Parathyroid adenoma (tissue), 2 donors: Measurements from ENCODE around the gene MRPS7.

Experiments
- H2AFZ ChIP-seq: fragments of 300-600 bp; sonication (generic); one replicate; pipeline ENCODE4 v1.7.0; 2017; ENCODE audit warnings: antibody characterized with exemption, mild to moderate bottlenecking
- H3K27ac ChIP-seq: fragments of 300-600 bp; sonication (generic); one replicate; pipeline ENCODE4 v1.7.0; 2017
- H3K27me3 ChIP-seq: fragments of 300-600 bp; sonication (generic); one replicate; pipeline ENCODE4 v1.7.0; 2017; ENCODE audit warnings: low read length; ENCODE audit not compliant: control insufficient read depth, insufficient read depth
- H3K36me3 ChIP-seq: fragments of 300-600 bp; sonication (generic); one replicate; pipeline ENCODE4 v1.7.0; 2017; ENCODE audit warnings: low read length; ENCODE audit not compliant: control insufficient read depth, insufficient read depth
- H3K4me1 ChIP-seq: fragments of 300-600 bp; sonication (generic); one replicate; pipeline ENCODE4 v1.7.0; 2017; ENCODE audit warnings: control low read depth
- H3K4me2 ChIP-seq: fragments of 300-600 bp; sonication (generic); one replicate; pipeline ENCODE4 v1.7.0; 2017; ENCODE audit warnings: low read length
- H3K4me3 ChIP-seq: fragments of 300-600 bp; sonication (generic); one replicate; pipeline ENCODE4 v1.7.0; 2017; ENCODE audit warnings: low read depth, low read length
- H3K79me2 ChIP-seq: fragments of 300-600 bp; sonication (generic); one replicate; pipeline ENCODE4 v1.7.0; 2017; ENCODE audit warnings: control low read depth
- H3K9ac ChIP-seq: fragments of 300-600 bp; sonication (generic); one replicate; pipeline ENCODE4 v1.7.0; 2017; ENCODE audit warnings: mild to moderate bottlenecking
- H3K9me3 ChIP-seq: fragments of 300-600 bp; sonication (generic); one replicate; pipeline ENCODE4 v1.7.0; 2017; ENCODE audit warnings: low read length; ENCODE audit not compliant: control insufficient read depth
- TF ChIP-seq, protein P1 (sequence below): fragments of 300-600 bp; sonication (generic); IDR thresholded peaks from one replicate; pipeline ENCODE4 v1.7.0; 2017; ENCODE audit warnings: antibody characterized with exemption, mild to moderate bottlenecking
- donor health status: primary hyperparathyroidism.

The MRPS7 gene

DNA sequence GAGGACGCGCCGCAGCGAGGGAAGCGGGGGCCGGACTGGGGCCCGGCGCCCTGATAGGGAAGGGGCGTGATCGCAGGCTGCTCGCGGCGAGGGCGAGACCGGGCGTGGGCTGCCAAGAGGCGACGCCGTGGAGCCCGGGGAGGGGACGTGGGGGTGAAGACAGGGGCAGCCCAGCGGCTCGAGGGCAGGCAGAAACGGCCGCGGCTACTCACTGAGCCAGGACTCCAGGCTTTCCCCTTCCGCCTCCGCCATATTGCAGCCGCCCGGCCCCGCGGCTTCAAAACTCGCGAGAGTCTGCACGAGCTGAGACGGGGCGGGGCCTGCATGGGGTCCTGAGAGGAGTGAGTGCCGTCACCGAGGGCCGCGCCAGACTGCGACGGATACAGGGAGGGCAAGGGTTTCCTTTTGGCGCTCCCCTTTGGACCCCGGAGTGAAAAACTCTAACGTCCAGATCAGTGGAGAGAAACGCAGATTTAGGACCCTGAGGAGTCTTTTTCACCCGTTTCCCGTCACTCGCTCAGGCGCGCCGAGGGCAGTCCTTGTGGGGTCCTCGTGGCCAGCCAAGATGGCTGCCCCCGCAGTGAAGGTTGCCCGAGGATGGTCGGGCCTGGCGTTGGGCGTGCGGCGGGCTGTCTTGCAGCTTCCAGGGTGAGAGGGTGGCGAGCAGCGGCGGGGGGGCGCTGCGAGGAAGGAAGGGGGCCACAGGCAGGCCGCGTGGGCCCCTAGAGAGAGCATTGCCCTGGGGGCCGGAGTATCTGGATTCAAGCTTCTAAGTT lies at the start of gene MRPS7, which contains the start of gene GGA3:
TSS of gene MRPS7 (plus strand) at position 544 of the 776 bp plus-strand sequence. CDS start at position 566, 22 bp downstream.
TSS of gene GGA3 (minus strand) at position 271 of the 776 bp plus-strand sequence. CDS start at position 252, 19 bp downstream.
- peak within 1 kb of the TSS; percentile 98 for H3K27ac ChIP-seq
- H3K79me2 ChIP-seq: peaks cover 51% of the 10 kb centered on the region
- peak within 1 kb of the TSS; percentile 92 for H2AFZ ChIP-seq
- H3K9ac ChIP-seq: peak within 1 kb of the TSS; percentile 92
- no peaks in the 10 kb centered on the region for H3K9me3 ChIP-seq
- peaks cover 16% of the 10 kb centered on the region for H3K4me1 ChIP-seq
- no peaks in the 10 kb centered on the region for H3K36me3 ChIP-seq
- TF ChIP-seq, protein P1, sequence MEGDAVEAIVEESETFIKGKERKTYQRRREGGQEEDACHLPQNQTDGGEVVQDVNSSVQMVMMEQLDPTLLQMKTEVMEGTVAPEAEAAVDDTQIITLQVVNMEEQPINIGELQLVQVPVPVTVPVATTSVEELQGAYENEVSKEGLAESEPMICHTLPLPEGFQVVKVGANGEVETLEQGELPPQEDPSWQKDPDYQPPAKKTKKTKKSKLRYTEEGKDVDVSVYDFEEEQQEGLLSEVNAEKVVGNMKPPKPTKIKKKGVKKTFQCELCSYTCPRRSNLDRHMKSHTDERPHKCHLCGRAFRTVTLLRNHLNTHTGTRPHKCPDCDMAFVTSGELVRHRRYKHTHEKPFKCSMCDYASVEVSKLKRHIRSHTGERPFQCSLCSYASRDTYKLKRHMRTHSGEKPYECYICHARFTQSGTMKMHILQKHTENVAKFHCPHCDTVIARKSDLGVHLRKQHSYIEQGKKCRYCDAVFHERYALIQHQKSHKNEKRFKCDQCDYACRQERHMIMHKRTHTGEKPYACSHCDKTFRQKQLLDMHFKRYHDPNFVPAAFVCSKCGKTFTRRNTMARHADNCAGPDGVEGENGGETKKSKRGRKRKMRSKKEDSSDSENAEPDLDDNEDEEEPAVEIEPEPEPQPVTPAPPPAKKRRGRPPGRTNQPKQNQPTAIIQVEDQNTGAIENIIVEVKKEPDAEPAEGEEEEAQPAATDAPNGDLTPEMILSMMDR: no peak
- H3K4me3 ChIP-seq: peak within 1 kb of the TSS; percentile 95
- H3K4me2 ChIP-seq: peak within 1 kb of the TSS; percentile 97
- H3K27me3 ChIP-seq: no peaks in the 10 kb centered on the region

DNA sequence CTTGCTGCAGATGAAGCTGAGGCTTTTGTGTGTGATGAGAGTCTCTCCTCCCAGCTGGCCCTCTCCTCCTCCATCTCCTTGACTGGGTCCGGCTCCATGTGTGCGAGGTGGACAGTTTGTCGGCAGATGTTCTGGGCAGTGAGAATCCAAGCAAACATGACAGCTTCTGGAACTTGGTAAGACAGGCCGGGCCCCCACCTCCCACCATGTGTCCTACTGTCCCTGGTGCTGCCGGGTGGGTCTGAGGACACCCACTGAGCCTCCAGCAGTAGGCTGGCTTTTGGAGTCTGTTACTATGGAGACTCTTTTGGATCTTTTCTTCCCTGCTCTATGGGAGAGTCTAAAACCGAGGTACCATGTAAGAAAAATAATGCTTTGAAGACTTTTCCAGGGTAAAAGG lies 43.5 kb upstream of the MRPS7 start:
- Histone ChIP-seq H3K9ac (no peak overlapping the region), H3K4me2 (no peak overlapping the region), H2AFZ (no peak overlapping the region), H3K27me3 (no peaks in the 10 kb centered on the region), H3K79me2 (peaks cover 2% of the 10 kb centered on the region), H3K9me3 (no peaks in the 10 kb centered on the region), H3K27ac (no peak overlapping the region), H3K4me1 (no peaks in the 10 kb centered on the region), H3K36me3 (no peaks in the 10 kb centered on the region), H3K4me3 (no peak overlapping the region)
- TF ChIP-seq, protein P1: no peak

DNA sequence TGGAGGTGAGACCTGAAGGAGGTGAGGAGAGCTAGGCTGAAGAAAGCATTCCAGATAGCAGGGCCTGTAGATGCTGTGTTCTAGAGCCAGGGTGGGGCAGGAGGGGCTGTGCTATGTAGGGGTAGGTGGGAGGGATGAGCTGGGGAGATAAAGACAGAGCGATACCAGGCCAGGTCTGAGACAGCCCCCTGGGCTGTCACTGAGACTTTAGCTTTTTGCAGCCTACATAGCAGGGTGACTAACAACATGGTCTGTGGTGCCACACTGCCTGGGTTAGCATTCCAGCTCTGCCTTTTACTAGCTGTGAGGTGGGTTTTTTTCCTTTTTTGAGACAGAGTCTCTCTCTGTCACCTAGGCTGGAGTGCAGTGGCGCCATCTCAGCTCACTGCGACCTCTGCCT lies 41.9 kb upstream of the MRPS7 start:
- Histone ChIP-seq H3K27me3 (no peaks in the 10 kb centered on the region), H3K9me3 (no peaks in the 10 kb centered on the region), H3K27ac (no peak overlapping the region), H3K4me3 (no peak overlapping the region), H3K4me2 (no peak overlapping the region), H3K79me2 (peaks cover 2% of the 10 kb centered on the region), H3K9ac (no peak overlapping the region), H3K4me1 (no peaks in the 10 kb centered on the region), H2AFZ (no peak overlapping the region), H3K36me3 (no peaks in the 10 kb centered on the region)
- TF ChIP-seq, protein P1: no peak

DNA sequence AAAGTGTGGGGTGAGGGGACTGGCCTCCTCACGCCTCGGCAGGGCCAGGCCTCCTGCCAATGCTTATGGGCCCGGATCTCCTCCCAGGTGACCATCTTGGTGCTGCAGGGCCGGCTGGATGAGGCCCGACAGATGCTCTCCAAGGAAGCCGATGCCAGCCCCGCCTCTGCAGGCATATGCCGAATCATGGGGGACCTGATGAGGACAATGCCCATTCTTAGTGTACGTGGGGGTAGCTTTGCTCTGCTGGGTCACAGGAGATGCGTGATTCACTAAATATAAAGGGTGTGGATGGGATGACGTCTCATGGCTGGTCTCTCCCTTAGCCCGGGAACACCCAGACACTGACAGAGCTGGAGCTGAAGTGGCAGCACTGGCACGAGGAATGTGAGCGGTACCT lies 36.7 kb upstream of the MRPS7 start:
- H3K27ac ChIP-seq: no peak overlapping the region
- no peaks in the 10 kb centered on the region for H3K36me3 ChIP-seq
- peaks cover 2% of the 10 kb centered on the region for H3K79me2 ChIP-seq

More for the DNA sequence above, 36.7 kb upstream of the MRPS7 start:
- Histone ChIP-seq H3K9ac (no peak overlapping the region), H3K4me2 (no peak overlapping the region), H3K27me3 (no peaks in the 10 kb centered on the region), H3K4me1 (no peaks in the 10 kb centered on the region), H2AFZ (no peak overlapping the region), H3K4me3 (no peak overlapping the region), H3K9me3 (no peaks in the 10 kb centered on the region)
- TF ChIP-seq, protein P1: no peak
